IMR-90 (cell line): ENCODE measurements around the gene PPP2R1B. TPM values are rescaled to one million over a fixed set of nuclear protein-coding genes. Genes with fewer than 3 reads are reported as not detected.

Source experiments
- ATAC-seq: fragments of 200-7000 bp; cut with Tn5 transposase; 2 replicates; pipeline ENCODE4 v1.9.1; 2020; ENCODE audit warnings: low read depth, mild to moderate bottlenecking, moderate library complexity
- BruUV-seq: library from RNA; stranded (reverse); fragments of 400-500 nt; replicated peaks from 2 replicates; lab custom pipeline; 2021; lab: Mats Ljungman, UMichigan
- CTCF ChIA-PET: fragments of 300-600 bp; formaldehyde crosslinking; extraction: SDS; loops from one replicate; lab custom pipeline; 2021; ENCODE audit warnings: antibody characterized with exemption; lab: Yijun Ruan, JAX
- POLR2A ChIA-PET: fragments of 300-600 bp; sonication (Branson Sonifier 250); formaldehyde crosslinking; loops from one replicate; lab custom pipeline; 2022; ENCODE audit warnings: antibody characterized with exemption; ENCODE audit not compliant: unreplicated experiment; lab: Charles Lee
- DNase-seq: peaks from one replicate; pipeline ENCODE4 v3.0.0; 2013
- H2AFZ ChIP-seq: replicated peaks from 2 replicates; pipeline ENCODE3; 2013; ENCODE audit warnings: low read length, mild to moderate bottlenecking; ENCODE audit not compliant: poor library complexity
- H2AK5ac ChIP-seq: 2 replicates; pipeline ENCODE4 v1.6.1; 2013; ENCODE audit warnings: low read depth, low read length, inconsistent platforms
- H2AK9ac ChIP-seq: replicated peaks from 2 replicates; pipeline ENCODE3; 2013; ENCODE audit warnings: mild to moderate bottlenecking, low read depth, low read length, moderate library complexity; ENCODE audit not compliant: poor library complexity
- H2BK120ac ChIP-seq: 2 replicates; pipeline ENCODE4 v1.6.1; 2013; ENCODE audit warnings: low read depth, low read length, inconsistent platforms
- H2BK15ac ChIP-seq: 3 replicates; pipeline ENCODE4 v1.6.1; 2013; ENCODE audit warnings: low read depth, low read length, inconsistent platforms
- H2BK20ac ChIP-seq: 2 replicates; pipeline ENCODE4 v1.6.1; 2013; ENCODE audit warnings: low read depth, mild to moderate bottlenecking, inconsistent platforms, low read length, moderate library complexity
- H2BK5ac ChIP-seq: 2 replicates; pipeline ENCODE4 v1.6.1; 2013; ENCODE audit warnings: mild to moderate bottlenecking, low read depth, low read length, inconsistent platforms; ENCODE audit not compliant: poor library complexity, severe bottlenecking
- H3K14ac ChIP-seq: replicated peaks from 2 replicates; pipeline ENCODE4 v1.6.1; 2013; ENCODE audit warnings: low read depth, low read length, inconsistent platforms
- H3K18ac ChIP-seq: 2 replicates; pipeline ENCODE4 v1.6.1; 2013; ENCODE audit warnings: low read depth, low read length, control low read depth
- H3K23ac ChIP-seq: 2 replicates; pipeline ENCODE4 v1.6.1; 2013; ENCODE audit warnings: low read depth, low read length, inconsistent platforms
- H3K27ac ChIP-seq: 2 replicates; pipeline ENCODE4 v1.5.1; 2013; ENCODE audit warnings: mild to moderate bottlenecking, control low read depth, low read length; ENCODE audit not compliant: insufficient read depth
- H3K27me3 ChIP-seq: 2 replicates; pipeline ENCODE4 v1.6.1; 2013; ENCODE audit warnings: low read length; ENCODE audit not compliant: control insufficient read depth, insufficient read depth
- H3K36me3 ChIP-seq: 2 replicates; pipeline ENCODE4 v1.6.1; 2013; ENCODE audit warnings: low read length, mixed read lengths; ENCODE audit not compliant: control insufficient read depth, insufficient read depth
- H3K4ac ChIP-seq: 2 replicates; pipeline ENCODE4 v1.6.1; 2013; ENCODE audit warnings: low read depth, low read length, inconsistent platforms
- H3K4me1 ChIP-seq: 2 replicates; pipeline ENCODE4 v1.6.1; 2013; ENCODE audit warnings: low read length, mixed read lengths; ENCODE audit not compliant: control insufficient read depth, insufficient read depth
- H3K4me2 ChIP-seq: 2 replicates; pipeline ENCODE4 v1.6.1; 2013; ENCODE audit warnings: low read depth, mild to moderate bottlenecking, control low read depth, low read length, moderate library complexity
- H3K4me3 ChIP-seq: 2 replicates; pipeline ENCODE4 v1.5.1; 2013; ENCODE audit warnings: low read depth, mild to moderate bottlenecking, control low read depth, low read length, moderate library complexity; ENCODE audit not compliant: insufficient read depth
- H3K56ac ChIP-seq: 2 replicates; pipeline ENCODE4 v1.6.1; 2013; ENCODE audit warnings: low read length, inconsistent platforms; ENCODE audit not compliant: insufficient read depth; ENCODE audit errors: extremely low read depth
- H3K79me1 ChIP-seq, 2 experiments: 2 replicates each; pipeline ENCODE4 v1.6.1; 2013; ENCODE audit warnings: low read length in 2 of 2, inconsistent platforms in 1 of 2, low read depth in 1 of 2
- H3K9ac ChIP-seq: 2 replicates; pipeline ENCODE4 v1.6.1; 2013; ENCODE audit warnings: low read depth, low read length, control low read depth
- H3K9me1 ChIP-seq: 2 replicates; pipeline ENCODE4 v1.6.1; 2013; ENCODE audit warnings: low read length, inconsistent platforms; ENCODE audit not compliant: insufficient read depth
- H3K9me3 ChIP-seq: 2 replicates; pipeline ENCODE4 v1.6.1; 2013; ENCODE audit warnings: low read length; ENCODE audit not compliant: control insufficient read depth, insufficient read depth
- H4K20me1 ChIP-seq: 2 replicates; pipeline ENCODE4 v1.6.1; 2013; ENCODE audit warnings: low read length, inconsistent platforms; ENCODE audit not compliant: insufficient read depth
- H4K5ac ChIP-seq: 2 replicates; pipeline ENCODE4 v1.6.1; 2013; ENCODE audit warnings: mild to moderate bottlenecking, low read depth, low read length, control low read depth
- H4K8ac ChIP-seq, 2 experiments: 2 replicates each; pipeline ENCODE4 v1.6.1; 2013; ENCODE audit warnings: low read depth in 2 of 2, low read length in 2 of 2, control low read depth in 1 of 2, inconsistent platforms in 1 of 2
- H4K91ac ChIP-seq: 2 replicates; pipeline ENCODE4 v1.6.1; 2013; ENCODE audit warnings: low read depth, low read length, inconsistent platforms; ENCODE audit not compliant: insufficient read depth
- BHLHE40 ChIP-seq: fragments of 150-350 bp; IDR thresholded peaks from 2 replicates; pipeline ENCODE4 v1.6.1; 2016; ENCODE audit warnings: mild to moderate bottlenecking, low read depth, low read length
- CHD1 ChIP-seq: IDR thresholded peaks from 2 replicates; pipeline ENCODE4 v1.6.1; 2012; ENCODE audit warnings: low read depth, low read length, improper control_type of control experiment
- ELK1 ChIP-seq: fragments of 150-350 bp; IDR thresholded peaks from 2 replicates; pipeline ENCODE4 v1.6.1; 2016; ENCODE audit warnings: low read depth, mild to moderate bottlenecking, low read length, moderate library complexity, borderline replicate concordance
- MAFK ChIP-seq: IDR thresholded peaks from 2 replicates; pipeline ENCODE4 v1.6.1; 2012; ENCODE audit warnings: low read depth, low read length, improper control_type of control experiment
- MXI1 ChIP-seq: IDR thresholded peaks from 2 replicates; pipeline ENCODE4 v1.6.1; 2012; ENCODE audit warnings: low read depth, mild to moderate bottlenecking, low read length, moderate library complexity, borderline replicate concordance
- NFE2L2 ChIP-seq: fragments of 150-350 bp; IDR thresholded peaks from 2 replicates; pipeline ENCODE4 v1.6.1; 2016; ENCODE audit warnings: low read depth, mild to moderate bottlenecking, low read length
- RCOR1 ChIP-seq: IDR thresholded peaks from 2 replicates; pipeline ENCODE4 v1.6.1; 2012; ENCODE audit warnings: mild to moderate bottlenecking, low read length, improper control_type of control experiment; ENCODE audit not compliant: insufficient replicate concordance
- WGBS, 2 experiments: methylation state at CpG; one replicate each; pipeline versions ENCODE4 v1.1.5 to v1.1.7; 2013; ENCODE audit warnings: missing lambda C conversion rate in 2 of 2; ENCODE audit not compliant: insufficient read length in 1 of 2; ENCODE audit errors: extremely low coverage in 2 of 2; 5-methylcytosine and 5-hydroxymethylcytosine counted together
- dilution Hi-C: fragments of 300-500 bp; cut with HindIII; formaldehyde crosslinking; loops from one replicate; pipeline ENCODE4 v1.14.3; 2018; ENCODE audit warnings: low sequenced_read_pairs; ENCODE audit not compliant: unreplicated experiment
- in situ Hi-C: fragments of 300-500 bp; cut with MboI; formaldehyde crosslinking; loops from 3 replicates; pipeline ENCODE4 v1.14.3; 2019; ENCODE audit warnings: low sequenced_read_pairs, inconsistent platforms, mixed read lengths
- intact Hi-C: fragments of 100-400 bp; cut with micrococcal nuclease; formaldehyde crosslinking; loops from 2 replicates; pipeline ENCODE4 v1.10.0; 2022
- polyA plus RNA-seq, 3 experiments: library from polyadenylated mRNA; depleted of rRNA; stranded (reverse); fragments of >200 nt; gene quantifications; 2 replicates each; pipeline ENCODE4 v1.2.3, GENCODE V29; 2012; ENCODE audit warnings: low replicate concordance in 1 of 3
- total RNA-seq: library from RNA; depleted of rRNA; stranded (reverse); fragments of >200 nt; gene quantifications from 2 replicates; pipeline ENCODE4 v1.2.3, GENCODE V29; 2012

The PPP2R1B gene
- total and polyA plus RNA-seq, 2 of the 4 experiments (the other 2 are of a cell fraction): 23.0 to 62.9 TPM

GRCh38 chr11:111739299-111739698, 26.9 kb downstream of the PPP2R1B start:
- no peak overlapping the region for H3K27ac ChIP-seq
- H3K23ac ChIP-seq: no peak overlapping the region
- H2BK20ac ChIP-seq: no peak overlapping the region
- no peak overlapping the region for H3K56ac ChIP-seq
- no peak overlapping the region for H3K9ac ChIP-seq
- no peak overlapping the region; the same call in 1 of the 2 replicates for H3K14ac ChIP-seq
- peaks cover 26 to 55% of the 10 kb centered on the region in 2 experiments for H3K79me1 ChIP-seq
- no peak overlapping the region for H2AFZ ChIP-seq
- H3K36me3 ChIP-seq: peaks cover 25% of the 10 kb centered on the region
- ATAC-seq: no peak
- POLR2A ChIA-PET: interaction anchor here (0.6 kb wide), 1 partner anchor 33 kb away, joined by 8 read pairs; no protein-coding TSS in a partner anchor
- CTCF ChIA-PET: no interaction called here
- no peak overlapping the region for H4K91ac ChIP-seq
- dilution Hi-C loops: no loop called here
- BruUV-seq: no TSS peak
- no CpG with 5 or more reads among the region's 2 CpGs for WGBS, 2 experiments
- H3K4ac ChIP-seq: no peak overlapping the region
- no peak overlapping the region for H3K4me3 ChIP-seq
- H3K9me3 ChIP-seq: no peaks in the 10 kb centered on the region
- H2AK9ac ChIP-seq: no peak overlapping the region
- no peak for DNase-seq
- H3K4me2 ChIP-seq: no peak overlapping the region
- no peak overlapping the region for H4K8ac ChIP-seq
- H2AK5ac ChIP-seq: no peak overlapping the region
- no peak overlapping the region for H2BK120ac ChIP-seq
- peaks cover 36% of the 10 kb centered on the region for H3K4me1 ChIP-seq
- no peaks in the 10 kb centered on the region for H4K20me1 ChIP-seq
- in situ Hi-C loops: no loop called here
- no peak overlapping the region for H2BK15ac ChIP-seq
- intact Hi-C loops: no loop called here
- H4K5ac ChIP-seq: no peak overlapping the region
- no peak overlapping the region for H2BK5ac ChIP-seq
- H3K27me3 ChIP-seq: no peaks in the 10 kb centered on the region
- TF ChIP-seq MXI1 (no peak), NFE2L2 (no peak), MAFK (no peak), BHLHE40 (no peak), RCOR1 (no peak), ELK1 (no peak), CHD1 (no peak)
- H3K9me1 ChIP-seq: peaks cover 34% of the 10 kb centered on the region
- no peak overlapping the region for H3K18ac ChIP-seq
